ENCODE measurements around the gene RECQL5. TPM values are rescaled to one million over a fixed set of nuclear protein-coding genes. Genes with fewer than 3 reads are reported as not detected.

RECQL5 gene
- total and polyA plus RNA-seq, 7 donors: 5.1 to 30.1 (median 11.1) TPM

- H3K36me3 ChIP-seq: no peaks in the 10 kb centered on the region
- no peak overlapping the region for H3K4me3 ChIP-seq
- WGBS, 2 donors: 50 to 75% methylated on average over 6 of the region's 6 CpGs
- peaks cover 0 to 78% (median 65%) of the 10 kb centered on the region in 4 donors for H3K4me1 ChIP-seq
- intact Hi-C loops (cut with DNase I): no loop called here
- H3K27ac ChIP-seq: peak overlapping the region; percentile 25 to 85 (median 56)
- no peak for TF ChIP-seq CTCF (IDR thresholded peaks at IDR 0.05)
- TF ChIP-seq POLR2AphosphoS5 (IDR thresholded peaks at IDR 0.05): no peak
- TF ChIP-seq EP300 (IDR thresholded peaks at IDR 0.05): no peak
- no peak for TF ChIP-seq POLR2A (IDR thresholded peaks at IDR 0.05)
- no peaks in the 10 kb centered on the region for H3K9me3 ChIP-seq
- no peaks in the 10 kb centered on the region for H3K27me3 ChIP-seq
- DNase-seq: no peak
Measured at GRCh38 chr17:75689441-75689873, 22.5 kb upstream of the RECQL5 start.

- peak; percentile 57 for DNase-seq
- TF ChIP-seq CTCF (IDR thresholded peaks at IDR 0.05) (no peak), EP300 (IDR thresholded peaks at IDR 0.05) (no peak), POLR2AphosphoS5 (IDR thresholded peaks at IDR 0.05) (no peak), POLR2A (IDR thresholded peaks at IDR 0.05) (no peak)
- intact Hi-C loops (cut with DNase I): no loop called here
- H3K4me3 ChIP-seq: no peak overlapping the region
- H3K9me3 ChIP-seq: no peaks in the 10 kb centered on the region
- H3K4me1 ChIP-seq: peaks cover 0 to 74% (median 60%) of the 10 kb centered on the region in 4 donors
- 64 to 80% methylated on average over 11 of the region's 11 CpGs for WGBS, 2 donors
- no peaks in the 10 kb centered on the region for H3K27me3 ChIP-seq
- peak overlapping the region; percentile 51 to 85 (median 58) for H3K27ac ChIP-seq
- no peaks in the 10 kb centered on the region for H3K36me3 ChIP-seq
Measured at GRCh38 chr17:75688209-75688825, 21.4 kb upstream of the RECQL5 start.

- DNase-seq: peak; percentile 34
- Histone ChIP-seq H3K27me3 (no peaks in the 10 kb centered on the region), H3K27ac (peak overlapping the region; percentile 17 to 62 (median 26)), H3K9me3 (no peaks in the 10 kb centered on the region), H3K36me3 (peaks cover 0 to 5% (median 0%) of the 10 kb centered on the region in 4 donors), H3K4me1 (peaks cover 0 to 63% (median 55%) of the 10 kb centered on the region in 4 donors), H3K4me3 (no peak overlapping the region)
- intact Hi-C loops (cut with DNase I): no loop called here
- 60 to 86% methylated on average over 3 of the region's 3 CpGs for WGBS, 2 donors
- TF ChIP-seq POLR2AphosphoS5 (IDR thresholded peaks at IDR 0.05): no peak
- no peak for TF ChIP-seq EP300 (IDR thresholded peaks at IDR 0.05)
- TF ChIP-seq POLR2A (IDR thresholded peaks at IDR 0.05): no peak
- no peak for TF ChIP-seq CTCF (IDR thresholded peaks at IDR 0.05)
Measured at GRCh38 chr17:75685499-75685898, 18.5 kb upstream of the RECQL5 start.

GRCh38 chr17:75684924-75685323 is 18.0 kb upstream of the RECQL5 start:
- TF ChIP-seq EP300 (IDR thresholded peaks at IDR 0.05) (no peak), POLR2AphosphoS5 (IDR thresholded peaks at IDR 0.05) (no peak), POLR2A (IDR thresholded peaks at IDR 0.05) (no peak), CTCF (IDR thresholded peaks at IDR 0.05) (no peak)
- no peak overlapping the region for H3K4me3 ChIP-seq
- no peaks in the 10 kb centered on the region for H3K27me3 ChIP-seq
- no peaks in the 10 kb centered on the region for H3K9me3 ChIP-seq
- WGBS, 2 donors: 26 to 69% methylated on average over 7 of the region's 7 CpGs
- intact Hi-C loops (cut with DNase I): no loop called here
- peak overlapping the region; percentile 22 to 62 (median 26) for H3K27ac ChIP-seq
- peaks cover 0 to 63% (median 52%) of the 10 kb centered on the region in 4 donors for H3K4me1 ChIP-seq
- peaks cover 0 to 5% (median 0%) of the 10 kb centered on the region in 4 donors for H3K36me3 ChIP-seq
- peak; percentile 53 for DNase-seq

Measured in sigmoid colon (tissue), 7 donors.